ENCODE measurements around the gene JMJD8.

DNA sequence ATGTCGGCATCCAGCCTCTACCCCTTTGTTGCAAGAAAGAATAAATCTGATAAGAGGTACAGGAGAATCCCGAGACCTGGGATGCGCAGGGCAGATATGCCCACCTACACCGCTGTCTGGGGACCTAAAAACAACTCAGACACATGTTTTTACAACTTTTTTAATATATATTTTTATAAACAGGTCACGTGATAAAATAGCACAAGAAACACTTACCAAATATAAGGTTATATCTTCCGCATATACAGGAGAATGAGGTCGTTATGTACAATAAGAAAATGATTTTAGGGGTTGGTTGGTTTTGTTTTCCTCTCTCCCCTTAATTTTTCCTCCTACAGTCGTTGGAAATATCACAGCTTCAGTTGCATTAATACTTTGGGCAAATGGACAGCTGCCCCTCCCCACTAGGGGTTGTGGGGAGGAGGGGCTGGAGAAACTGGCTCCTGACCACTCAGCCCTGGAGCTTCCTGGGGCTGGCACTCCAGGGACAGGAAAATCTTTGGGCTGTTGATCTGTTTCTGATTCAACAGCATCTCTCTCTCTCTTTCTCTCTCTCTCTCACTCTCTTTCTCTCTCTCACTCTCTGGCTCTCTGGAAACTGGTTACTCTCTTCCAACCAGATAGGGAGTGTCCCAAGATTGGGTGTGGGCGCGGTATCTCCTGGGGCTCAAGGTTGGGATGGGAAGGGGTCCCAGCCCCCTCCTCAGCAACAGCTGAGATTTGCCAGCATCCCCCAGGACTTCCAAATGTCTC is 8.4 kb upstream of the JMJD8 start:
- TF ChIP-seq POLR2A (IDR thresholded peaks at IDR 0.05) = no peak
- TF ChIP-seq, protein P1, sequence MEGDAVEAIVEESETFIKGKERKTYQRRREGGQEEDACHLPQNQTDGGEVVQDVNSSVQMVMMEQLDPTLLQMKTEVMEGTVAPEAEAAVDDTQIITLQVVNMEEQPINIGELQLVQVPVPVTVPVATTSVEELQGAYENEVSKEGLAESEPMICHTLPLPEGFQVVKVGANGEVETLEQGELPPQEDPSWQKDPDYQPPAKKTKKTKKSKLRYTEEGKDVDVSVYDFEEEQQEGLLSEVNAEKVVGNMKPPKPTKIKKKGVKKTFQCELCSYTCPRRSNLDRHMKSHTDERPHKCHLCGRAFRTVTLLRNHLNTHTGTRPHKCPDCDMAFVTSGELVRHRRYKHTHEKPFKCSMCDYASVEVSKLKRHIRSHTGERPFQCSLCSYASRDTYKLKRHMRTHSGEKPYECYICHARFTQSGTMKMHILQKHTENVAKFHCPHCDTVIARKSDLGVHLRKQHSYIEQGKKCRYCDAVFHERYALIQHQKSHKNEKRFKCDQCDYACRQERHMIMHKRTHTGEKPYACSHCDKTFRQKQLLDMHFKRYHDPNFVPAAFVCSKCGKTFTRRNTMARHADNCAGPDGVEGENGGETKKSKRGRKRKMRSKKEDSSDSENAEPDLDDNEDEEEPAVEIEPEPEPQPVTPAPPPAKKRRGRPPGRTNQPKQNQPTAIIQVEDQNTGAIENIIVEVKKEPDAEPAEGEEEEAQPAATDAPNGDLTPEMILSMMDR (IDR thresholded peaks at IDR 0.05) = no peak

Measured in thyroid gland (tissue), 4 donors.